PC-9 (cell line): ENCODE results near the gene HMG20A. TPM values are rescaled to one million over a fixed set of nuclear protein-coding genes. Genes with fewer than 3 reads are reported as not detected.

Experiments
- BruUV-seq: library from RNA; stranded (reverse); fragments of 400-500 nt; replicated peaks from 2 replicates; lab custom pipeline; 2021; lab: Mats Ljungman, UMichigan
- CTCF ChIA-PET: fragments of 300-600 bp; sonication (Branson Sonifier 250); formaldehyde crosslinking; loops from one replicate; lab custom pipeline; 2022; ENCODE audit warnings: antibody characterized with exemption; lab: Charles Lee
- POLR2A ChIA-PET: fragments of 300-600 bp; sonication (Branson Sonifier 250); formaldehyde crosslinking; loops from one replicate; lab custom pipeline; 2022; ENCODE audit warnings: antibody characterized with exemption; ENCODE audit not compliant: unreplicated experiment; lab: Charles Lee
- DNase-seq, 2 experiments: peaks; one replicate each; pipeline versions ENCODE4 v3.0.0 to v3.0.0-alpha.2; 2015 to 2022; ENCODE audit warnings: mixed read lengths in 1 of 2
- H2AFZ ChIP-seq: fragments of 200-600 bp; sonication (generic); 2 replicates; pipeline ENCODE4 v1.8.1; 2017; ENCODE audit warnings: antibody characterized with exemption
- H3F3A ChIP-seq: fragments of 200-600 bp; sonication (generic); 2 replicates; pipeline ENCODE4 v1.8.1; 2017; ENCODE audit warnings: antibody characterized with exemption, mild to moderate bottlenecking, low read depth; ENCODE audit not compliant: insufficient read depth
- H3K27ac ChIP-seq: fragments of 200-600 bp; sonication (generic); 2 replicates; pipeline ENCODE4 v1.6.1; 2016; ENCODE audit warnings: mixed run types
- H3K27me3 ChIP-seq: fragments of 200-600 bp; sonication (generic); 2 replicates; pipeline ENCODE4 v1.6.1; 2016; ENCODE audit warnings: low read depth, mixed run types; ENCODE audit not compliant: insufficient read depth
- H3K36me3 ChIP-seq: fragments of 200-600 bp; sonication (generic); 2 replicates; pipeline ENCODE4 v1.6.1; 2016; ENCODE audit warnings: low read depth, mixed run types
- H3K4me1 ChIP-seq: fragments of 200-600 bp; sonication (generic); replicated peaks from 2 replicates; pipeline ENCODE4 v1.6.1; 2016; ENCODE audit warnings: mixed run types; ENCODE audit not compliant: insufficient read depth
- H3K4me2 ChIP-seq: fragments of 200-600 bp; sonication (generic); 2 replicates; pipeline ENCODE4 v1.6.1; 2017; ENCODE audit warnings: mixed run types
- H3K4me3 ChIP-seq: fragments of 200-600 bp; sonication (generic); 2 replicates; pipeline ENCODE4 v1.6.1; 2016; ENCODE audit warnings: mixed run types
- H3K79me2 ChIP-seq: fragments of 200-600 bp; sonication (generic); 2 replicates; pipeline ENCODE4 v1.6.1; 2017; ENCODE audit warnings: low read depth, mixed run types
- H3K9me2 ChIP-seq: fragments of 200-600 bp; sonication (generic); 2 replicates; pipeline ENCODE4 v1.8.1; 2017; ENCODE audit warnings: mild to moderate bottlenecking; ENCODE audit not compliant: insufficient read depth
- H3K9me3 ChIP-seq: fragments of 200-600 bp; sonication (generic); 2 replicates; pipeline ENCODE4 v1.8.1; 2016; ENCODE audit warnings: low read depth; ENCODE audit not compliant: insufficient read depth
- H4K20me1 ChIP-seq: fragments of 200-600 bp; sonication (generic); 2 replicates; pipeline ENCODE4 v1.8.1; 2017; ENCODE audit not compliant: insufficient read depth
- CTCF ChIP-seq: fragments of 200-600 bp; sonication (generic); conservative IDR thresholded peaks from 2 replicates; pipeline ENCODE4 v1.6.1; 2017; ENCODE audit warnings: mixed run types, antibody characterized with exemption, mild to moderate bottlenecking, moderate library complexity
- EZH2 ChIP-seq: fragments of 200-600 bp; sonication (generic); IDR thresholded peaks from 2 replicates; pipeline ENCODE4 v1.8.0; 2017; ENCODE audit warnings: antibody characterized with exemption, low read depth
- intact Hi-C: fragments of 100-400 bp; cut with micrococcal nuclease; formaldehyde crosslinking; loops from one replicate; pipeline ENCODE4 v1.10.0; 2022; ENCODE audit not compliant: unreplicated experiment
- total RNA-seq: library from RNA; stranded (reverse); gene quantifications from 2 replicates; pipeline ENCODE4 v1.2.3, GENCODE V29; 2021

HMG20A gene
- total RNA-seq, 1 experiment from 2014 or later, result 33.4 TPM

- Histone ChIP-seq H4K20me1 (no peaks in the 10 kb centered on the region), H3K9me2 (no peaks in the 10 kb centered on the region), H3K9me3 (no peaks in the 10 kb centered on the region), H3K4me1 (peaks cover 50% of the 10 kb centered on the region), H3K79me2 (no peaks in the 10 kb centered on the region), H3K27me3 (no peaks in the 10 kb centered on the region), H3K4me2 (no peak overlapping the region), H3K4me3 (no peak overlapping the region), H3F3A (peaks cover 12% of the 10 kb centered on the region; the same call in 1 of the 2 replicates), H2AFZ (no peak overlapping the region), H3K36me3 (no peaks in the 10 kb centered on the region), H3K27ac (no peak overlapping the region)
- no TSS peak for BruUV-seq
- no peak for DNase-seq
- ChIA-PET CTCF (interaction anchor here (1.2 kb wide), 1 partner anchor 44 kb away, joined by 7 read pairs; no protein-coding TSS in a partner anchor), POLR2A (no interaction called here)
- TF ChIP-seq CTCF (no peak), EZH2 (no peak)
- intact Hi-C loops, result no loop called here
Observed at GRCh38 chr15:77499087-77499760, 78.5 kb downstream of the HMG20A start.

- CTCF ChIA-PET, result no interaction called here
- H4K20me1 ChIP-seq, result no peaks in the 10 kb centered on the region
- peak overlapping the region; percentile 30; the same call in 1 of the 2 replicates for H3K4me2 ChIP-seq
- peaks cover 54% of the 10 kb centered on the region for H3K4me1 ChIP-seq
- BruUV-seq, result no TSS peak
- peak overlapping the region; percentile 15 for H3K27ac ChIP-seq
- no peak overlapping the region for H3K4me3 ChIP-seq
- H3F3A ChIP-seq, result peaks cover 12% of the 10 kb centered on the region; the same call in 1 of the 2 replicates
- intact Hi-C loops, result no loop called here
- no peaks in the 10 kb centered on the region for H3K79me2 ChIP-seq
- peak; percentile 23 to 61 for DNase-seq
- H2AFZ ChIP-seq, result no peak overlapping the region
- H3K27me3 ChIP-seq, result no peaks in the 10 kb centered on the region
- TF ChIP-seq EZH2 (no peak), CTCF (no peak)
- POLR2A ChIA-PET, result no interaction called here
- no peaks in the 10 kb centered on the region for H3K36me3 ChIP-seq
- H3K9me2 ChIP-seq, result no peaks in the 10 kb centered on the region
- H3K9me3 ChIP-seq, result no peaks in the 10 kb centered on the region
Observed at GRCh38 chr15:77500989-77501388, 80.3 kb downstream of the HMG20A start.

DNA sequence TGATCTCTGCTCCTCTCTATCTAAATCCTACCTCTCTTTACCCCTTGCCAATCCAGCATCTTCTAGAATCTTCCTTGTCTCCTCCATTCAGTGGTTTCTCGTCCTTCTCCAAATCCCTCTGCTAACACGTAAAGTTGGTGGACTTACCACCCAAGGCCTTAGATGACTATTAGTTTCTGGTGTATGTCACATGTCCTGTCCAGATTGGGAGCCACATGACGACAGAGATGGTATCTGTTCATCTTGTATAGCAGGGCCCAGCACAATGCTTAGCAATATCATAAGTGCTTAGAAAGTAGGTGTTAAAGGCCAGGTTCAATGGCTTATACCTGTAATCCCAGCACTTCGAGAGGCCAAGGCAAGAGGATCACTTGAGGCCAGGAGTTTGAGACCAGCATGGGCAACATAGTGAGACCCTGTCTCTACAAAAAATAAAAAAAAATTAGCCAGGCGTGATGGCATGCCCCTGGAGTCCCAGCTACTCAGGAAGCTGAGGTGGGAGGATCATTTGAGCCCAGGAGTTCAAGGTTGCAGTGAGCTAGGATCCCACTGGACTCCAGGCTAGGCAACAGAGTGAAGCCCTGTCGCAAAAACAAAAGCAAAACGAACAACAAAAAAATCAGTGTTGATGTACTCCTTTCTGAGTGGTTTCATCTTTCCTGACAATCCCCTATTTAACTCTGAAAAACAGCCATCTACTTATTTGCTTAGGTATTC, 81.8 kb downstream of the HMG20A start:
- CTCF ChIA-PET, result interaction anchor here (0.7 kb wide), 1 partner anchor 46 kb away, joined by 4 read pairs; no protein-coding TSS in a partner anchor
- Histone ChIP-seq H3K4me3 (no peak overlapping the region), H3K9me2 (no peaks in the 10 kb centered on the region), H3F3A (peaks cover 16% of the 10 kb centered on the region; the same call in 1 of the 2 replicates), H3K4me2 (peak overlapping the region; percentile 42), H3K79me2 (no peaks in the 10 kb centered on the region), H4K20me1 (no peaks in the 10 kb centered on the region), H3K4me1 (peaks cover 55% of the 10 kb centered on the region), H3K36me3 (no peaks in the 10 kb centered on the region), H2AFZ (no peak overlapping the region), H3K9me3 (no peaks in the 10 kb centered on the region), H3K27me3 (no peaks in the 10 kb centered on the region), H3K27ac (peak overlapping the region; percentile 63)
- no TSS peak for BruUV-seq
- no peak for TF ChIP-seq CTCF
- TF ChIP-seq EZH2, result no peak
- intact Hi-C loops, result no loop called here
- POLR2A ChIA-PET, result no interaction called here
- DNase-seq, result no peak
